K562 (cell line): ENCODE results near the gene DNAH8. TPM values are rescaled to one million over a fixed set of nuclear protein-coding genes. Genes with fewer than 3 reads are reported as not detected.

Experiments
- ARID2 ChIP-seq: fragments of 450-650 bp; IDR thresholded peaks from 2 replicates; pipeline ENCODE4 v1.6.1; 2017; ENCODE audit warnings: antibody characterized with exemption, mild to moderate bottlenecking
- ATF1 ChIP-seq, 2 experiments: fragments of 450-650 bp in 1 of 2; IDR thresholded peaks; 2 replicates each; pipeline ENCODE4 v1.6.1; 2016; ENCODE audit warnings: missing compliant biosample characterization in 1 of 2, missing genetic modification characterization in 1 of 2
- CBFA2T2 ChIP-seq: fragments of 450-650 bp; conservative IDR thresholded peaks from 2 replicates; pipeline ENCODE4 v1.6.1; 2017; ENCODE audit warnings: mild to moderate bottlenecking
- CCAR2 ChIP-seq: fragments of 200-400 bp; formaldehyde crosslinking; IDR thresholded peaks from 2 replicates; pipeline ENCODE4 v1.6.1; 2017; ENCODE audit warnings: mild to moderate bottlenecking, low read depth, low read length
- CEBPG ChIP-seq, 3 experiments: fragments of 200-800 bp in 1 of 3; sonication (Bioruptor generic) in 1 of 3; sonication (generic) in 1 of 3; formaldehyde crosslinking in 1 of 3; IDR thresholded peaks in 2 of 3; conservative IDR thresholded peaks in 1 of 3; 2 replicates each; pipeline versions ENCODE4 v1.6.1 to v1.8.0; 2016 to 2022; ENCODE audit warnings: missing compliant biosample characterization in 2 of 3, missing genetic modification characterization in 2 of 3, mild to moderate bottlenecking in 1 of 3, missing genetic modification reagents in 1 of 3
- FOS ChIP-seq: IDR thresholded peaks from 3 replicates; pipeline ENCODE4 v1.6.1; 2011; ENCODE audit not compliant: insufficient read length; ENCODE audit errors: extremely low read depth
- FOXA3 ChIP-seq, 2 experiments: fragments of 450-650 bp in 1 of 2; sonication (generic) in 1 of 2; formaldehyde crosslinking; IDR thresholded peaks in 1 of 2; conservative IDR thresholded peaks in 1 of 2; 2 replicates each; pipeline versions ENCODE4 v1.4.0 to v1.8.0; 2020 to 2022; ENCODE audit warnings: mild to moderate bottlenecking in 2 of 2, missing genetic modification reagents in 1 of 2
- FOXO4 ChIP-seq: fragments of 450-650 bp; formaldehyde crosslinking; IDR thresholded peaks from 2 replicates; pipeline ENCODE4 v1.4.0; 2020; ENCODE audit warnings: mild to moderate bottlenecking, moderate library complexity
- HDAC3 ChIP-seq: fragments of 450-650 bp; IDR thresholded peaks from 2 replicates; pipeline ENCODE4 v1.6.1; 2018; ENCODE audit warnings: borderline replicate concordance, mild to moderate bottlenecking, moderate library complexity; ENCODE audit not compliant: partially characterized antibody
- IRF1 ChIP-seq: sonication (generic); formaldehyde crosslinking; IDR thresholded peaks from 2 replicates; pipeline ENCODE4 v1.8.0; 2022; ENCODE audit warnings: missing genetic modification reagents, mild to moderate bottlenecking, borderline replicate concordance
- JUND ChIP-seq, 2 experiments: IDR thresholded peaks; 2 replicates in 1 of 2; 3 replicates in 1 of 2; pipeline ENCODE4 v1.6.1; 2011; ENCODE audit warnings: borderline replicate concordance in 2 of 2, low read depth in 2 of 2, low read length in 2 of 2, improper control_type of control experiment in 1 of 2, missing biosample characterization in 1 of 2, missing genetic modification characterization in 1 of 2, missing genetic modification reagents in 1 of 2
- KAT2B ChIP-seq: IDR thresholded peaks from one replicate; pipeline ENCODE4 v1.6.1; 2012; ENCODE audit warnings: low read depth, mild to moderate bottlenecking, control low read depth, inconsistent platforms, low read length, moderate library complexity
- MTF1 ChIP-seq: fragments of 250-450 bp; sonication (Bioruptor Pico); IDR thresholded peaks from 2 replicates; pipeline ENCODE4 v1.9.0; 2021; ENCODE audit warnings: moderate library complexity, mild to moderate bottlenecking, inconsistent platforms, borderline replicate concordance
- NFE2L1 ChIP-seq: fragments of 450-650 bp; IDR thresholded peaks from 2 replicates; pipeline ENCODE4 v1.6.1; 2016; ENCODE audit warnings: missing genetic modification characterization, low read depth, mild to moderate bottlenecking, missing compliant biosample characterization, moderate library complexity, borderline replicate concordance
- POLR2B ChIP-seq: fragments of 450-650 bp; IDR thresholded peaks from 2 replicates; pipeline ENCODE4 v1.6.1; 2018; ENCODE audit warnings: low read depth; ENCODE audit not compliant: partially characterized antibody
- RAD51 ChIP-seq: fragments of 450-650 bp; IDR thresholded peaks from 2 replicates; pipeline ENCODE4 v1.7.1; 2016; ENCODE audit warnings: low read depth, mild to moderate bottlenecking, borderline replicate concordance
- RFX5 ChIP-seq: IDR thresholded peaks from 2 replicates; pipeline ENCODE4 v1.6.1; 2011; ENCODE audit warnings: low read depth, mild to moderate bottlenecking, improper control_type of control experiment, low read length
- SAFB ChIP-seq: fragments of 200-400 bp; formaldehyde crosslinking; IDR thresholded peaks from 2 replicates; pipeline ENCODE4 v1.6.1; 2017; ENCODE audit warnings: low read depth, low read length, borderline replicate concordance
- SMARCA5 ChIP-seq: fragments of 450-650 bp; IDR thresholded peaks from 2 replicates; pipeline ENCODE4 v1.6.1; 2016
- SMC3 ChIP-seq: conservative IDR thresholded peaks from 2 replicates; pipeline ENCODE4 v1.6.1; 2011; ENCODE audit warnings: low read depth, low read length, improper control_type of control experiment; ENCODE audit not compliant: insufficient read depth
- TGIF2 ChIP-seq: sonication (generic); formaldehyde crosslinking; IDR thresholded peaks from 2 replicates; pipeline ENCODE4 v1.8.1; 2022; ENCODE audit warnings: mild to moderate bottlenecking, missing genetic modification reagents, moderate library complexity
- XRCC3 ChIP-seq: fragments of 450-650 bp; IDR thresholded peaks from 2 replicates; pipeline ENCODE4 v1.6.1; 2017; ENCODE audit warnings: mild to moderate bottlenecking, moderate library complexity
- ZBTB17 ChIP-seq: fragments of 450-650 bp; formaldehyde crosslinking; IDR thresholded peaks from 2 replicates; pipeline ENCODE4 v1.4.0; 2020; ENCODE audit warnings: mild to moderate bottlenecking
- ZNF717 ChIP-seq: fragments of 250-450 bp; sonication (Bioruptor Pico); IDR thresholded peaks from 2 replicates; pipeline ENCODE4 v1.5.0; 2021
- ZNF77 ChIP-seq: fragments of 250-450 bp; sonication (Bioruptor Pico); IDR thresholded peaks from 2 replicates; pipeline ENCODE4 v1.5.0; 2020
- polyA plus RNA-seq, 8 experiments: library from polyadenylated mRNA; depleted of rRNA in 4 of 8; stranded (reverse) in 5 of 8; unstranded in 3 of 8; fragments of >200 nt; fragmentation: Nextera tagmentation in 2 of 8; fragmentation: Illumina TruSeq in 1 of 8; extraction: Ambion mirVana in 2 of 8; extraction: Trizol in 1 of 8; gene quantifications; 2 replicates each; pipeline versions ENCODE4 v1.2.1 to v1.2.3, GENCODE V29; 2011 to 2014; ENCODE audit warnings: inconsistent platforms in 1 of 8, missing spikeins in 1 of 8
- total RNA-seq, 7 experiments: library from RNA; depleted of rRNA in 6 of 7; stranded (reverse); fragments of >200 nt in 6 of 7; fragmentation: Illumina TruSeq in 2 of 7; extraction: Trizol in 2 of 7; gene quantifications; 2 replicates each; pipeline versions ENCODE4 v1.2.1 to v1.2.3, GENCODE V29; 2011 to 2021; ENCODE audit warnings: low replicate concordance in 1 of 7

Gene DNAH8
- total and polyA plus RNA-seq, 9 of the 15 experiments (the other 6 are each of a cell fraction or from before 2014, with no cell fraction given): 1.2 to 4.2 (median 2.9) TPM

GRCh38 chr6:38702558-38703397 is 12.3 kb upstream of the DNAH8 start, which contains the start of gene GLO1 (continued):
- TF ChIP-seq IRF1: no peak
- no peak for TF ChIP-seq ZNF717 (CRISPR knock-in tag)
- TF ChIP-seq ARID2: no peak
- TF ChIP-seq XRCC3: no peak
- TF ChIP-seq POLR2B: peak; percentile 96
- no peak for TF ChIP-seq ATF1 (CRISPR knock-in tag; IDR thresholded peaks at IDR 0.05)
- TF ChIP-seq ATF1 (tag; IDR thresholded peaks at IDR 0.05): peak; percentile 89
- TF ChIP-seq CBFA2T2: no peak
- TF ChIP-seq MTF1 (CRISPR knock-in tag): no peak
- TF ChIP-seq FOS: peak; percentile 99
- 0 out of 2 replicates have a peak, but pooled peaks have one; percentile 49 for TF ChIP-seq FOXO4
- TF ChIP-seq FOXA3 (CRISPR knock-in tag; conservative IDR thresholded peaks at IDR 0.05 in 1 of 2, IDR thresholded peaks at IDR 0.05 in 1 of 2): peak; percentile 70 to 88; a peak in 3 of 4 replicates
- peak; percentile 92; the same call in 1 of the 2 replicates for TF ChIP-seq CCAR2
- no peak for TF ChIP-seq NFE2L1
- TF ChIP-seq SMARCA5: no peak
- no peak for TF ChIP-seq CEBPG (CRISPR knock-in tag; IDR thresholded peaks at IDR 0.05)
- 0 out of 4 replicates have a peak, but pooled peaks of 1 of the 2 experiments have one; percentile 5 for TF ChIP-seq CEBPG (tag; conservative IDR thresholded peaks at IDR 0.05 in 1 of 2, IDR thresholded peaks at IDR 0.05 in 1 of 2)
- no peak for TF ChIP-seq ZNF77 (CRISPR knock-in tag)
- TF ChIP-seq HDAC3: no peak
- TF ChIP-seq SAFB: 0 out of 2 replicates have a peak, but pooled peaks have one; percentile 19
- TF ChIP-seq ZBTB17 (CRISPR knock-in tag): peak; percentile 77
- TF ChIP-seq KAT2B: no peak
- TF ChIP-seq RFX5: peak; percentile 61; the same call in 1 of the 2 replicates
- no peak for TF ChIP-seq SMC3
- TF ChIP-seq JUND (IDR thresholded peaks at IDR 0.05; ENCODE audit: borderline replicate concordance, low read depth, low read length): peak; percentile 95
- peak; percentile 91; the same call in 2 of the 3 replicates for TF ChIP-seq JUND (tag; IDR thresholded peaks at IDR 0.05; ENCODE audit: borderline replicate concordance, low read depth, low read length)
- TF ChIP-seq TGIF2 (CRISPR knock-in tag): peak; percentile 93; the same call in 1 of the 2 replicates
- no peak for TF ChIP-seq RAD51
